H9 (cell line): ENCODE measurements around the gene WRAP73. TPM values are rescaled to one million over a fixed set of nuclear protein-coding genes. Genes with fewer than 3 reads are reported as not detected.

Experiments used
- DNase-seq: peaks from one replicate; pipeline ENCODE4 v3.0.0-alpha.2; 2017
- H2AFZ ChIP-seq: one replicate; pipeline ENCODE4 v1.6.1; 2013; ENCODE audit warnings: mild to moderate bottlenecking, low read length, control low read depth, moderate library complexity
- H2AK5ac ChIP-seq: 2 replicates; pipeline ENCODE4 v1.6.1; 2013; ENCODE audit warnings: low read length, control low read depth, mixed read lengths; ENCODE audit not compliant: insufficient read length
- H2BK120ac ChIP-seq: one replicate; pipeline ENCODE4 v1.6.1; 2013; ENCODE audit warnings: low read depth, mild to moderate bottlenecking, low read length, control low read depth, inconsistent platforms; ENCODE audit not compliant: poor library complexity, severe bottlenecking
- H2BK12ac ChIP-seq: 2 replicates; pipeline ENCODE4 v1.6.1; 2013; ENCODE audit warnings: low read length, control low read depth, mixed read lengths, low read depth; ENCODE audit not compliant: insufficient read length
- H2BK15ac ChIP-seq: 2 replicates; pipeline ENCODE4 v1.6.1; 2013; ENCODE audit warnings: low read depth, low read length, control low read depth
- H2BK20ac ChIP-seq: one replicate; pipeline ENCODE4 v1.6.1; 2013; ENCODE audit warnings: low read depth, mild to moderate bottlenecking, low read length, control low read depth, inconsistent platforms; ENCODE audit not compliant: poor library complexity, severe bottlenecking
- H2BK5ac ChIP-seq: 2 replicates; pipeline ENCODE4 v1.6.1; 2013; ENCODE audit warnings: low read length, control low read depth, mixed read lengths; ENCODE audit not compliant: insufficient read length
- H3K14ac ChIP-seq: 2 replicates; pipeline ENCODE4 v1.6.1; 2013; ENCODE audit warnings: low read length, control low read depth; ENCODE audit not compliant: insufficient read depth
- H3K18ac ChIP-seq: 2 replicates; pipeline ENCODE4 v1.6.1; 2013; ENCODE audit warnings: low read depth, mild to moderate bottlenecking, mixed read lengths, low read length, control low read depth; ENCODE audit not compliant: insufficient read length
- H3K23ac ChIP-seq: 2 replicates; pipeline ENCODE4 v1.6.1; 2013; ENCODE audit warnings: low read length, control low read depth, mixed read lengths, low read depth; ENCODE audit not compliant: insufficient read length
- H3K23me2 ChIP-seq: 2 replicates; pipeline ENCODE4 v1.6.1; 2013; ENCODE audit warnings: low read depth, mild to moderate bottlenecking, mixed read lengths, low read length, control low read depth; ENCODE audit not compliant: insufficient read length, poor library complexity, severe bottlenecking
- H3K27ac ChIP-seq: 2 replicates; pipeline ENCODE4 v1.5.1; 2013; ENCODE audit warnings: low read length, control low read depth, mixed read lengths, low read depth; ENCODE audit not compliant: insufficient read length
- H3K27me3 ChIP-seq: 2 replicates; pipeline ENCODE4 v1.6.1; 2013; ENCODE audit warnings: low read length, control low read depth, inconsistent platforms; ENCODE audit not compliant: insufficient read depth
- H3K4ac ChIP-seq: 2 replicates; pipeline ENCODE4 v1.6.1; 2013; ENCODE audit warnings: low read depth, mild to moderate bottlenecking, control low read depth, inconsistent platforms, low read length, moderate library complexity
- H3K4me1 ChIP-seq: 2 replicates; pipeline ENCODE4 v1.6.1; 2013; ENCODE audit warnings: low read length, control low read depth, inconsistent platforms; ENCODE audit not compliant: insufficient read depth
- H3K4me2 ChIP-seq: 2 replicates; pipeline ENCODE4 v1.6.1; 2013; ENCODE audit warnings: low read length, control low read depth, mixed read lengths; ENCODE audit not compliant: insufficient read length, insufficient read depth
- H3K56ac ChIP-seq: 2 replicates; pipeline ENCODE4 v1.6.1; 2013; ENCODE audit warnings: low read depth, mild to moderate bottlenecking, mixed read lengths, low read length, control low read depth; ENCODE audit not compliant: insufficient read length
- H3K79me1 ChIP-seq: 2 replicates; pipeline ENCODE4 v1.6.1; 2013; ENCODE audit warnings: low read depth, mild to moderate bottlenecking, moderate library complexity, low read length, control low read depth, inconsistent platforms; ENCODE audit not compliant: insufficient read depth, poor library complexity, severe bottlenecking
- H3K79me2 ChIP-seq: 2 replicates; pipeline ENCODE4 v1.6.1; 2013; ENCODE audit warnings: low read length, control low read depth, inconsistent platforms; ENCODE audit not compliant: insufficient read depth
- H3K9ac ChIP-seq: 2 replicates; pipeline ENCODE4 v1.6.1; 2013; ENCODE audit warnings: low read length, control low read depth, mixed read lengths; ENCODE audit not compliant: insufficient read length; ENCODE audit errors: extremely low read depth
- H3K9me3 ChIP-seq: one replicate; pipeline ENCODE4 v1.6.1; 2013; ENCODE audit warnings: low read depth, low read length, inconsistent platforms; ENCODE audit not compliant: control insufficient read depth
- H3T11ph ChIP-seq: one replicate; pipeline ENCODE4 v1.6.1; 2013; ENCODE audit warnings: mild to moderate bottlenecking, low read length, control low read depth, inconsistent platforms
- H4K20me1 ChIP-seq: one replicate; pipeline ENCODE4 v1.6.1; 2013; ENCODE audit not compliant: control insufficient read depth, insufficient read length, insufficient read depth
- H4K5ac ChIP-seq: 2 replicates; pipeline ENCODE4 v1.6.1; 2013; ENCODE audit warnings: low read depth, mild to moderate bottlenecking, mixed read lengths, low read length, control low read depth; ENCODE audit not compliant: insufficient read length
- H4K8ac ChIP-seq: replicated peaks from 2 replicates; pipeline ENCODE4 v1.6.1; 2013; ENCODE audit warnings: low read length, control low read depth, mixed read lengths, low read depth; ENCODE audit not compliant: insufficient read length
- H4K91ac ChIP-seq: 2 replicates; pipeline ENCODE4 v1.6.1; 2013; ENCODE audit warnings: low read depth, mild to moderate bottlenecking, moderate library complexity, mixed read lengths, low read length, control low read depth; ENCODE audit not compliant: insufficient read length
- H3K27ac Mint-ChIP-seq, 3 experiments: 2 replicates in 2 of 3; 3 replicates in 1 of 3; pipeline ENCODE4 v1.8.0; 2020 to 2021; ENCODE audit warnings: mixed read lengths in 3 of 3, mild to moderate bottlenecking in 1 of 3, moderate library complexity in 1 of 3
- H3K27me3 Mint-ChIP-seq: 2 replicates; pipeline ENCODE4 v1.8.0; 2021; ENCODE audit warnings: low read depth, mild to moderate bottlenecking, moderate library complexity, mixed read lengths
- H3K36me3 Mint-ChIP-seq, 3 experiments: 2 replicates in 2 of 3; 3 replicates in 1 of 3; pipeline ENCODE4 v1.8.0; 2020 to 2021; ENCODE audit warnings: low read depth in 3 of 3, mixed read lengths in 3 of 3; ENCODE audit not compliant: insufficient read depth in 1 of 3
- H3K4me1 Mint-ChIP-seq, 2 experiments: 2 replicates each; pipeline ENCODE4 v1.8.0; 2020; ENCODE audit warnings: mixed read lengths in 2 of 2
- H3K4me3 Mint-ChIP-seq, 2 experiments: 2 replicates in 1 of 2; 3 replicates in 1 of 2; pipeline ENCODE4 v1.8.0; 2020 to 2021; ENCODE audit warnings: mild to moderate bottlenecking in 2 of 2, mixed read lengths in 2 of 2, moderate library complexity in 1 of 2
- H3K9me3 Mint-ChIP-seq, 2 experiments: 2 replicates in 1 of 2; 3 replicates in 1 of 2; pipeline ENCODE4 v1.8.0; 2020; ENCODE audit warnings: mild to moderate bottlenecking in 2 of 2, mixed read lengths in 2 of 2, moderate library complexity in 1 of 2
- WGBS: extraction: QIAGEN DNeasy Blood & Tissue Kit; methylation state at CpG from one replicate; pipeline ENCODE4 v1.1.7; 2013; ENCODE audit warnings: missing lambda C conversion rate, low lambda C conversion rate, mixed read lengths; ENCODE audit not compliant: insufficient read length; ENCODE audit errors: extremely low coverage; 5-methylcytosine and 5-hydroxymethylcytosine counted together
- total RNA-seq: library from RNA; stranded (reverse); gene quantifications from 2 replicates; pipeline ENCODE4 v1.2.1, GENCODE V29; 2021
- TF ChIP-seq, protein P1 (sequence below): fragments of 200-600 bp; sonication (generic); conservative IDR thresholded peaks from 3 replicates; pipeline ENCODE4 v1.8.0; 2021; ENCODE audit warnings: antibody characterized with exemption, mild to moderate bottlenecking

Gene WRAP73
- total RNA-seq, 1 experiment from 2014 or later = 28.4 TPM

DNA sequence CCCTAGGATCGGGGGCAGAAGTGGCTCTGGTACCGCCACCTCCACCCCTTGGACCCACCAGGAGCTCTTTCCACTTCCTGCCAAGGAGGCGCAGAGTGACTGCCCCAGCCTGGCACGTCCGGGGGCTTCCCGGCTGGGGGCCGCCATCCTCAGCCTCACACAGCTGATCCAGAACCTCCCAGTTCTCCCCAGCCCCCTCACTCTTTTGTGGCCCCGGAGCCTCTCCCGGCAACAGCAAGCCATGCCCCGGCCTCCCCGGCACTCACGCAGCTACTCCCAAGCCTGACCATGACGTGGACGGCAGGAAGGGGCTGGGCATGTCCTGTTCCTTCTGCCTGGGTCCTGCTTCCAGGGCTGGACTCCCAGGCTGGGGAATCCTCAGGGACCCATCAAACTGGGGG lies 19.5 kb upstream of the WRAP73 start:
- H2BK120ac ChIP-seq = no peak overlapping the region
- H2BK15ac ChIP-seq = no peak overlapping the region
- no peaks in the 10 kb centered on the region for H3K9me3 Mint-ChIP-seq
- H3K23me2 ChIP-seq = no peaks in the 10 kb centered on the region
- no peak for DNase-seq
- WGBS = no CpG with 5 or more reads among the region's 14 CpGs
- H3K4me3 Mint-ChIP-seq = no peak overlapping the region
- H3K14ac ChIP-seq = no peak overlapping the region
- no peak overlapping the region for H2BK12ac ChIP-seq
- H3K9ac ChIP-seq = no peak overlapping the region
- no peaks in the 10 kb centered on the region for H3K27me3 ChIP-seq
- H3K36me3 Mint-ChIP-seq = no peaks in the 10 kb centered on the region; a peak in 1 of 7 replicates
- no peak overlapping the region for H3K18ac ChIP-seq
- H3T11ph ChIP-seq = no peak overlapping the region
- no peaks in the 10 kb centered on the region for H3K79me1 ChIP-seq
- peaks cover 25 to 50% of the 10 kb centered on the region in 2 experiments for H3K4me1 Mint-ChIP-seq
- TF ChIP-seq, protein P1, sequence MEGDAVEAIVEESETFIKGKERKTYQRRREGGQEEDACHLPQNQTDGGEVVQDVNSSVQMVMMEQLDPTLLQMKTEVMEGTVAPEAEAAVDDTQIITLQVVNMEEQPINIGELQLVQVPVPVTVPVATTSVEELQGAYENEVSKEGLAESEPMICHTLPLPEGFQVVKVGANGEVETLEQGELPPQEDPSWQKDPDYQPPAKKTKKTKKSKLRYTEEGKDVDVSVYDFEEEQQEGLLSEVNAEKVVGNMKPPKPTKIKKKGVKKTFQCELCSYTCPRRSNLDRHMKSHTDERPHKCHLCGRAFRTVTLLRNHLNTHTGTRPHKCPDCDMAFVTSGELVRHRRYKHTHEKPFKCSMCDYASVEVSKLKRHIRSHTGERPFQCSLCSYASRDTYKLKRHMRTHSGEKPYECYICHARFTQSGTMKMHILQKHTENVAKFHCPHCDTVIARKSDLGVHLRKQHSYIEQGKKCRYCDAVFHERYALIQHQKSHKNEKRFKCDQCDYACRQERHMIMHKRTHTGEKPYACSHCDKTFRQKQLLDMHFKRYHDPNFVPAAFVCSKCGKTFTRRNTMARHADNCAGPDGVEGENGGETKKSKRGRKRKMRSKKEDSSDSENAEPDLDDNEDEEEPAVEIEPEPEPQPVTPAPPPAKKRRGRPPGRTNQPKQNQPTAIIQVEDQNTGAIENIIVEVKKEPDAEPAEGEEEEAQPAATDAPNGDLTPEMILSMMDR = no peak
- H2AK5ac ChIP-seq = no peak overlapping the region
- H3K27ac Mint-ChIP-seq = no peak overlapping the region
- H2AFZ ChIP-seq = no peak overlapping the region
- peaks cover 43% of the 10 kb centered on the region for H3K27me3 Mint-ChIP-seq
- H3K4ac ChIP-seq = no peak overlapping the region
- no peak overlapping the region for H2BK20ac ChIP-seq
- no peak overlapping the region for H4K8ac ChIP-seq
- no peak overlapping the region for H3K4me2 ChIP-seq
- no peak overlapping the region for H4K5ac ChIP-seq
- H2BK5ac ChIP-seq = no peak overlapping the region
- no peak overlapping the region for H3K23ac ChIP-seq
- no peak overlapping the region for H3K27ac ChIP-seq
- no peak overlapping the region for H4K91ac ChIP-seq
- no peaks in the 10 kb centered on the region for H3K79me2 ChIP-seq
- no peaks in the 10 kb centered on the region for H3K9me3 ChIP-seq
- no peaks in the 10 kb centered on the region for H4K20me1 ChIP-seq
- H3K4me1 ChIP-seq = no peaks in the 10 kb centered on the region
- H3K56ac ChIP-seq = no peak overlapping the region
